HepG2 (cell line): ENCODE data around the gene DAZAP1. TPM values are rescaled to one million over a fixed set of nuclear protein-coding genes. Genes with fewer than 3 reads are reported as not detected.

Source experiments
- ARID2 ChIP-seq: sonication (generic); formaldehyde crosslinking; IDR thresholded peaks from 2 replicates; pipeline ENCODE4 v1.8.1; 2022; ENCODE audit warnings: mild to moderate bottlenecking, missing genetic modification reagents, borderline replicate concordance
- FOXM1 ChIP-seq: sonication (generic); formaldehyde crosslinking; IDR thresholded peaks from 2 replicates; pipeline ENCODE4 v1.5.0; 2020; ENCODE audit warnings: missing genetic modification reagents
- HMGA1 ChIP-seq: sonication (generic); formaldehyde crosslinking; conservative IDR thresholded peaks from 2 replicates; pipeline ENCODE4 v1.4.0; 2020; ENCODE audit warnings: missing genetic modification reagents
- HNRNPUL1 ChIP-seq: fragments of 200-400 bp; formaldehyde crosslinking; IDR thresholded peaks from 2 replicates; pipeline ENCODE4 v1.6.1; 2017; ENCODE audit warnings: low read depth, mild to moderate bottlenecking, low read length, moderate library complexity
- HOXD1 ChIP-seq: sonication (generic); formaldehyde crosslinking; IDR thresholded peaks from 2 replicates; pipeline ENCODE4 v1.5.0; 2020; ENCODE audit warnings: missing genetic modification reagents
- KDM3A ChIP-seq: IDR thresholded peaks from 2 replicates; pipeline ENCODE4 v1.6.1; 2018; ENCODE audit warnings: low read depth, missing compliant biosample characterization
- KLF11 ChIP-seq: IDR thresholded peaks from 2 replicates; pipeline ENCODE4 v1.6.1; 2016; ENCODE audit warnings: missing compliant biosample characterization
- MAFF ChIP-seq: IDR thresholded peaks from 2 replicates; pipeline ENCODE4 v1.6.1; 2011; ENCODE audit warnings: low read depth, low read length, improper control_type of control experiment
- PCBP2 ChIP-seq: fragments of 200-400 bp; formaldehyde crosslinking; optimal IDR thresholded peaks from 2 replicates; pipeline ENCODE3; 2018; ENCODE audit warnings: low read length, low read depth; ENCODE audit not compliant: poor library complexity, severe bottlenecking
- PRPF4 ChIP-seq: fragments of 200-400 bp; formaldehyde crosslinking; IDR thresholded peaks from 2 replicates; pipeline ENCODE4 v1.6.1; 2016; ENCODE audit warnings: low read length, low read depth; ENCODE audit not compliant: poor library complexity, severe bottlenecking
- RBM22 ChIP-seq: fragments of 200-400 bp; formaldehyde crosslinking; optimal IDR thresholded peaks from 2 replicates; pipeline ENCODE3; 2017; ENCODE audit warnings: mild to moderate bottlenecking, low read length, moderate library complexity
- RFX5 ChIP-seq: IDR thresholded peaks from 2 replicates; pipeline ENCODE4 v1.6.1; 2011; ENCODE audit warnings: low read depth, low read length, improper control_type of control experiment
- SAP130 ChIP-seq: IDR thresholded peaks from 2 replicates; pipeline ENCODE4 v1.6.1; 2016; ENCODE audit warnings: low read depth
- SMC3 ChIP-seq: IDR thresholded peaks from 2 replicates; pipeline ENCODE4 v1.6.1; 2011; ENCODE audit warnings: low read length, improper control_type of control experiment
- YEATS4 ChIP-seq: sonication (generic); formaldehyde crosslinking; IDR thresholded peaks from 2 replicates; pipeline ENCODE4 v1.4.0; 2020; ENCODE audit warnings: missing genetic modification reagents, borderline replicate concordance
- ZEB1 ChIP-seq: IDR thresholded peaks from 2 replicates; pipeline ENCODE4 v1.6.1; 2012; ENCODE audit warnings: mild to moderate bottlenecking, low read depth, inconsistent platforms; ENCODE audit not compliant: insufficient replicate concordance
- ZNF235 ChIP-seq: sonication (generic); formaldehyde crosslinking; IDR thresholded peaks from 2 replicates; pipeline ENCODE4 v1.8.1; 2023; ENCODE audit warnings: mild to moderate bottlenecking, missing genetic modification reagents, borderline replicate concordance
- ZNF335 ChIP-seq: sonication (generic); formaldehyde crosslinking; IDR thresholded peaks from 2 replicates; pipeline ENCODE4 v1.4.0; 2020; ENCODE audit warnings: missing genetic modification reagents
- ZNF337 ChIP-seq: sonication (generic); formaldehyde crosslinking; IDR thresholded peaks from 2 replicates; pipeline ENCODE4 v1.5.1; 2020; ENCODE audit warnings: missing genetic modification reagents, low read depth, mild to moderate bottlenecking, borderline replicate concordance
- ZNF446 ChIP-seq: sonication (generic); formaldehyde crosslinking; IDR thresholded peaks from 2 replicates; pipeline ENCODE4 v1.5.0; 2020; ENCODE audit warnings: mild to moderate bottlenecking, missing genetic modification reagents
- ZNF672 ChIP-seq: sonication (generic); formaldehyde crosslinking; IDR thresholded peaks from 2 replicates; pipeline ENCODE4 v1.8.1; 2022; ENCODE audit warnings: missing genetic modification reagents
- ZNF83 ChIP-seq: sonication (generic); formaldehyde crosslinking; IDR thresholded peaks from 2 replicates; pipeline ENCODE4 v1.4.0; 2020; ENCODE audit warnings: missing genetic modification reagents, mild to moderate bottlenecking, borderline replicate concordance
- polyA plus RNA-seq, 8 experiments: library from polyadenylated mRNA; depleted of rRNA in 3 of 8; stranded (reverse) in 7 of 8; unstranded in 1 of 8; fragments of >200 nt; fragmentation: Illumina TruSeq in 4 of 8; extraction: Trizol in 4 of 8; gene quantifications; 2 replicates each; pipeline versions ENCODE4 v1.2.1 to v1.2.3, GENCODE V29; 2011 to 2016; ENCODE audit warnings: low read depth in 4 of 8, missing spikeins in 1 of 8, mixed read lengths in 1 of 8; ENCODE audit not compliant: insufficient read depth in 1 of 8
- total RNA-seq, 5 experiments: library from RNA; depleted of rRNA; stranded (reverse); fragments of >200 nt; fragmentation: Illumina TruSeq; extraction: Trizol; gene quantifications; 2 replicates each; pipeline ENCODE4 v1.2.3, GENCODE V29; 2016; ENCODE audit warnings: low read depth in 1 of 5
- TF ChIP-seq, protein P1 (sequence below): sonication (generic); formaldehyde crosslinking; IDR thresholded peaks from 2 replicates; pipeline ENCODE4 v1.5.1; 2020; ENCODE audit warnings: missing genetic modification reagents, mild to moderate bottlenecking, borderline replicate concordance
- TF ChIP-seq, protein P2 (sequence below): sonication (generic); formaldehyde crosslinking; IDR thresholded peaks from 2 replicates; pipeline ENCODE4 v1.4.0; 2020; ENCODE audit warnings: mild to moderate bottlenecking, low read depth, missing genetic modification reagents
- TF ChIP-seq, protein P3 (sequence below): sonication (generic); formaldehyde crosslinking; IDR thresholded peaks from 2 replicates; pipeline ENCODE4 v1.8.0; 2022; ENCODE audit warnings: missing genetic modification reagents, mild to moderate bottlenecking, moderate library complexity, borderline replicate concordance
- TF ChIP-seq, protein P4 (sequence below): sonication (generic); formaldehyde crosslinking; IDR thresholded peaks from 2 replicates; pipeline ENCODE4 v1.8.1; 2022; ENCODE audit warnings: mild to moderate bottlenecking, missing genetic modification reagents

DAZAP1 gene
- total and polyA plus RNA-seq, 2 of the 13 experiments (the other 11 are each of a cell fraction or from before 2014, with no cell fraction given): 63.3 to 79.2 TPM

DNA sequence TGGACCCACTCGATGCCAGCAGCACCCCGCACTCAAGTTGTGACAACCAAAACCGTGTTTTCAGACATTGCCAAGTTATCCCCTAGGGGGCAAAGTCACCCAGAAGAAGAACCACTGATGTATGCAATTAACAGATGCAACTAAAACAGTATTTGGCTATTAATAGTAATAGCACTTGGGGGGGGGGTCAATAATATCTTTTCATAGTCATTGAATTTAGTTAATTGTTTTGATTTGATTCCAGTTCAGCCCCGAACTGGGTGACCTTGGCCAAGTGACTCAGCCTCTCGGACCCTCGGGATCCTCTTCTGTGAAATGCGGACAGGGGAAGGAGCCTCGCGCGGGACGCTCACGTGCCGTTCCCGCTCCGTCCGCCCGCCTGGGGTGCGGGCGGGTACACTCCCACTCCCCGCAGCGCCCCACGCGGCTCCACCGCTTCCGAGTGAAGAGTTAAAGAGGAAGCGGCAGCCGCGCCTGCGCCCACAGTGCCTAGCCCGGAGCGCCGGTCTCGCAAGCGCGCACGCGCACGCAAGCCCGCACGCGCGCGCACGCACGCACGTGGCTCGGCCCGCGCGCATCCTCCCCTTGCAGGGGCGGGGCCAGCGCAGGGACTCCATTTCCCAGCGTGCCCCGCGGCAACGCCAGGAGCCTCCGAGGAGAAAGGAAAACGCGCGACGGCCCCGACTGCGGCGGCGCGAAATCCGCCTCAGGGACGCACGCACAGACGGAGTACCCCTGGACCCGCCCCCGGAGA is 435 bp upstream of the DAZAP1 start (continued):
- TF ChIP-seq, protein P1, sequence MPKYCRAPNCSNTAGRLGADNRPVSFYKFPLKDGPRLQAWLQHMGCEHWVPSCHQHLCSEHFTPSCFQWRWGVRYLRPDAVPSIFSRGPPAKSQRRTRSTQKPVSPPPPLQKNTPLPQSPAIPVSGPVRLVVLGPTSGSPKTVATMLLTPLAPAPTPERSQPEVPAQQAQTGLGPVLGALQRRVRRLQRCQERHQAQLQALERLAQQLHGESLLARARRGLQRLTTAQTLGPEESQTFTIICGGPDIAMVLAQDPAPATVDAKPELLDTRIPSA (CRISPR knock-in tag): no peak
- no peak for TF ChIP-seq HNRNPUL1
- no peak for TF ChIP-seq SMC3
- no peak for TF ChIP-seq RFX5
- no peak for TF ChIP-seq ZNF337
- no peak for TF ChIP-seq ZNF672 (CRISPR knock-in tag)
- TF ChIP-seq, protein P2, sequence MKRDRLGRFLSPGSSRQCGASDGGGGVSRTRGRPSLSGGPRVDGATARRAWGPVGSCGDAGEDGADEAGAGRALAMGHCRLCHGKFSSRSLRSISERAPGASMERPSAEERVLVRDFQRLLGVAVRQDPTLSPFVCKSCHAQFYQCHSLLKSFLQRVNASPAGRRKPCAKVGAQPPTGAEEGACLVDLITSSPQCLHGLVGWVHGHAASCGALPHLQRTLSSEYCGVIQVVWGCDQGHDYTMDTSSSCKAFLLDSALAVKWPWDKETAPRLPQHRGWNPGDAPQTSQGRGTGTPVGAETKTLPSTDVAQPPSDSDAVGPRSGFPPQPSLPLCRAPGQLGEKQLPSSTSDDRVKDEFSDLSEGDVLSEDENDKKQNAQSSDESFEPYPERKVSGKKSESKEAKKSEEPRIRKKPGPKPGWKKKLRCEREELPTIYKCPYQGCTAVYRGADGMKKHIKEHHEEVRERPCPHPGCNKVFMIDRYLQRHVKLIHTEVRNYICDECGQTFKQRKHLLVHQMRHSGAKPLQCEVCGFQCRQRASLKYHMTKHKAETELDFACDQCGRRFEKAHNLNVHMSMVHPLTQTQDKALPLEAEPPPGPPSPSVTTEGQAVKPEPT (CRISPR knock-in tag): no peak
- no peak for TF ChIP-seq ZNF83 (CRISPR knock-in tag)
- 0 out of 2 replicates have a peak, but pooled peaks have one; percentile 15 for TF ChIP-seq KLF11 (CRISPR knock-in tag)
- TF ChIP-seq PRPF4: no peak
- TF ChIP-seq KDM3A (CRISPR knock-in tag): no peak
- TF ChIP-seq ZEB1: no peak
- TF ChIP-seq SAP130 (CRISPR knock-in tag): peak; percentile 80
- TF ChIP-seq, protein P3, sequence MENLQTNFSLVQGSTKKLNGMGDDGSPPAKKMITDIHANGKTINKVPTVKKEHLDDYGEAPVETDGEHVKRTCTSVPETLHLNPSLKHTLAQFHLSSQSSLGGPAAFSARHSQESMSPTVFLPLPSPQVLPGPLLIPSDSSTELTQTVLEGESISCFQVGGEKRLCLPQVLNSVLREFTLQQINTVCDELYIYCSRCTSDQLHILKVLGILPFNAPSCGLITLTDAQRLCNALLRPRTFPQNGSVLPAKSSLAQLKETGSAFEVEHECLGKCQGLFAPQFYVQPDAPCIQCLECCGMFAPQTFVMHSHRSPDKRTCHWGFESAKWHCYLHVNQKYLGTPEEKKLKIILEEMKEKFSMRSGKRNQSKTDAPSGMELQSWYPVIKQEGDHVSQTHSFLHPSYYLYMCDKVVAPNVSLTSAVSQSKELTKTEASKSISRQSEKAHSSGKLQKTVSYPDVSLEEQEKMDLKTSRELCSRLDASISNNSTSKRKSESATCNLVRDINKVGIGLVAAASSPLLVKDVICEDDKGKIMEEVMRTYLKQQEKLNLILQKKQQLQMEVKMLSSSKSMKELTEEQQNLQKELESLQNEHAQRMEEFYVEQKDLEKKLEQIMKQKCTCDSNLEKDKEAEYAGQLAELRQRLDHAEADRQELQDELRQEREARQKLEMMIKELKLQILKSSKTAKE (CRISPR knock-in tag): no peak
- no peak for TF ChIP-seq PCBP2
- no peak for TF ChIP-seq ZNF446 (CRISPR knock-in tag)
- TF ChIP-seq RBM22: no peak
- peak; percentile 50; the same call in 1 of the 2 replicates for TF ChIP-seq YEATS4
- TF ChIP-seq HOXD1 (CRISPR knock-in tag): 0 out of 2 replicates have a peak, but pooled peaks have one; percentile 23
- no peak for TF ChIP-seq ARID2
- TF ChIP-seq, protein P4, sequence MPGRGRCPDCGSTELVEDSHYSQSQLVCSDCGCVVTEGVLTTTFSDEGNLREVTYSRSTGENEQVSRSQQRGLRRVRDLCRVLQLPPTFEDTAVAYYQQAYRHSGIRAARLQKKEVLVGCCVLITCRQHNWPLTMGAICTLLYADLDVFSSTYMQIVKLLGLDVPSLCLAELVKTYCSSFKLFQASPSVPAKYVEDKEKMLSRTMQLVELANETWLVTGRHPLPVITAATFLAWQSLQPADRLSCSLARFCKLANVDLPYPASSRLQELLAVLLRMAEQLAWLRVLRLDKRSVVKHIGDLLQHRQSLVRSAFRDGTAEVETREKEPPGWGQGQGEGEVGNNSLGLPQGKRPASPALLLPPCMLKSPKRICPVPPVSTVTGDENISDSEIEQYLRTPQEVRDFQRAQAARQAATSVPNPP (CRISPR knock-in tag): no peak
- no peak for TF ChIP-seq FOXM1 (CRISPR knock-in tag)
- TF ChIP-seq ZNF235 (CRISPR knock-in tag): peak; percentile 65; the same call in 1 of the 2 replicates
- TF ChIP-seq MAFF: no peak
- no peak for TF ChIP-seq HMGA1 (CRISPR knock-in tag)
- no peak for TF ChIP-seq ZNF335
